CD1c-positive myeloid dendritic cell (primary cell): ENCODE results near the gene TCP11.

Source experiments
- DNase-seq: peaks from one replicate; pipeline ENCODE4 v3.0.0-alpha.2; 2016; ENCODE audit errors: extremely low spot score

Gene TCP11

GRCh38 chr6:35173044-35173426 lies 31.9 kb upstream of the TCP11 start:
- DNase-seq: no peak

DNA sequence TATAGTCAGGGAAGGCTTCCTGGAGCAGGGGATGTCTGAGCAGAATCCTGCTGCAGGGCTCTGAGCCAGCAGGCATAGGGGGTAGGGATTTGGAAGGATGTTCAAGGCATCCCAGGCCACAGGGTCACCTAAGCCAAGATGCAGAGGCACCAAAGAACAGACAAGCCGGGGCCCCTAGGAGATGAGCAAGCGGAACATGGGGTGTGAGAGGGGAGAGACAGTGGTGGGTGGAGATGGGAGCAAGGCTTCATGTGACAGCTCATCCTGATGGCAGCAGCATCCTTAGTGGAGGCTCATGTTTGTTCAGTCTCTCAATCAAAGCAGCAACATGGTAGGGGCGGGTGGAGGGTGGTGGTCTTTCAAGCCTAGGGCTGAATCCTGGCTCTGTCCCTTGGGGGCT lies 29.8 kb upstream of the TCP11 start:
- DNase-seq: no peak

DNA sequence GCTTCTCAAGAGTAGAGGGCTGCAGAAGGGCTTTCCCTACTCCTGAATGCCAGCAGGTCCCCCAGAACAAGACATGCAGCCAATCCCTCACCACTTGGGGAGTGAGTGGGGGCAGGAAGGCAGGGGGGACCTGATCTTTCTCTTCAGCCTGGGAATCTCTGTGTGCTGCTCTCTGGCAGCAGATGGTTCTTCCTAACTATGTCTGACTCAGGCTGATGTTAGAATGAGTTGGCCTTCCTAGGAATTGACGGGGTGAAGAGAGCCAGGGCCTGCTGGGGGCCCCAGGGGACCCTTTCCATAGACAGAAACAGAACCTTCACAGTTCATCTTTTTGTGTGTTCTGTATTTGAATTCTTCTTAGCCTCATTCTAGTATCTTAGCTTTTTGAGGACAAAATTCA lies 29.0 kb upstream of the TCP11 start:
- no peak for DNase-seq

- no peak for DNase-seq
Observed at GRCh38 chr6:35168461-35168861, 27.3 kb upstream of the TCP11 start.

GRCh38 chr6:35167505-35167904 lies 26.4 kb upstream of the TCP11 start:
- no peak for DNase-seq

- DNase-seq: no peak
Observed at GRCh38 chr6:35166520-35166919, 25.4 kb upstream of the TCP11 start.

- DNase-seq: no peak
Observed at GRCh38 chr6:35166116-35166515, 25.0 kb upstream of the TCP11 start.

DNA sequence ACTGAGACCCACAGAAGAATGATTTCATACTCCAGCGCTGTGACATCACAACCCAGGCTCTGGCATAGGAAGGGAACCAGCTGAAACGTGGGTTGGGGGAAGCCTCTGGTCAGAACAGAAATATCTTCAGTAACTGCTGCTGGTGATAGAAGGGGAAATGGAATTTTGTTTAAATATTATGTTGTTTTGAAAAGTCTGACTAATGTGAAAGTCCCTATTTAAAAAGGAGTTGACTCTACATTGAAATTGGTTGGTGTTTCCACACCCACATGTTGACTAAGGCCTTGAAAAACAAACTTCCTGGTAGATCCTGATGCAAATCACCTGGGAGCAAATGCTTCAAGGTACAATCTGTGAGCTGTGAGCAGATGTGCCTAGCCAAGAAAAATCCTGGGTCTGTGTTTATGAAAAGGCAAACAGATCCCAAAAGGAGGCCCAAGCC lies 24.5 kb upstream of the TCP11 start:
- peak; percentile 4 for DNase-seq

DNA sequence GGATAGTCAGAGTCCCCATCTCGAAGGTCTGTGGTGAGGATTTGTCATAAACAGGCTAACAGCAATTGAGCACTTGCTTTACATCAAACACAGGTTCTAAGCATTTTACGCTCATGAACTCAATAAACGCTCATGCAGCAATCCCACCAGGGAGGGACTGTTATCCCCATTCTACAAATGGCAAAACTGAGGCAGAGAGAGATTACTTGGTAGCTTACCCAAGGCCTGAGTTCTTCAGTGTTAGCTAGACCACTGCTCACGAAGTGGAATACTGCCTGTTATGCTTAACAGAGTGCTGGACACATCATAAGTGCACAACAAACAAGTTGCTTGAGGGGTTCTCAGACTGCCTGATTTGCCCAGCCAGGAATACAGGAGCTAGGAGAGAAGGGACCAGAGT lies 23.7 kb upstream of the TCP11 start:
- DNase-seq: no peak

- DNase-seq: no peak
Observed at GRCh38 chr6:35164277-35164676, 23.1 kb upstream of the TCP11 start.

- no peak for DNase-seq
Observed at GRCh38 chr6:35163836-35164235, 22.7 kb upstream of the TCP11 start.

DNA sequence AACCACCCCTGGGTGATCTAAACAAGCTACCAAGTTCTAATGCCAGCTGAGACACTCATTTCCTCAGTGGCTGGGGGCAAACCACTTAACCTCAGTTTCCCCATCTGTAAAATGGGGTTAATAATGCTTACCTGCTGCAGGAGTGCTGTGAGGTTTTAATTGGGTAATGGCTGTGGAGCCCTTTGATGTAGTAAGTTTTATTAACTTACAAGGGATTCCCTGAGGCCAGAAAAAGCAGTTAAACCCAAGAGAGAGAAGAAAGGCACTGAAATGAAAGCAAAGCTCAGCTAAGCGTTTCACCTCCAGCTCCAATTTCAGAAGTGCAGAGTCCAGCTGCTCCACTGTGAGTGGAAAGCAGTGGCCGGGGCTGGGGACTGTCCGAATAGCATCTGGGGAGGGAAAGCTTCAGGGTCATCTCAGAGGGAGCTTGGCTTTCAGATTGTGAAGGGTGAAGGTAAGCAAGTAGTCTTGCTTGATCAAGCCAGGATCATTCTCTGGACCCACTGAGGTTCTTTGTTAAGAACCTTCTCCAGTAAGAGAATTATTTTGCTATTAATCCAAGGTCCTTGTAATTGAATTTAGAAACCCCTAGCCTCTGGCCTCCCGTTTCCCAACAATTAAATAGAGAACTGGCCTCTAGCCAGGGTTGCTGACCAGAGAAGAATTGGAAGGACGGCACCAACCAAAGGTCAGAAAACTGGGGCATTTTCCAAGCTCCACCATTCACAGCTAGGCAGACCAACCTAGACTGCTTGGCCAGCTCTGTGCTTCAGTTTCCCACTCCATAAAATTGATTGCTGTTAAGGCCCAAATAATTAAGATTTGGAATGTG lies 20.9 kb upstream of the TCP11 start:
- no peak for DNase-seq

- no peak for DNase-seq
Observed at GRCh38 chr6:35161266-35161665, 20.1 kb upstream of the TCP11 start.

DNA sequence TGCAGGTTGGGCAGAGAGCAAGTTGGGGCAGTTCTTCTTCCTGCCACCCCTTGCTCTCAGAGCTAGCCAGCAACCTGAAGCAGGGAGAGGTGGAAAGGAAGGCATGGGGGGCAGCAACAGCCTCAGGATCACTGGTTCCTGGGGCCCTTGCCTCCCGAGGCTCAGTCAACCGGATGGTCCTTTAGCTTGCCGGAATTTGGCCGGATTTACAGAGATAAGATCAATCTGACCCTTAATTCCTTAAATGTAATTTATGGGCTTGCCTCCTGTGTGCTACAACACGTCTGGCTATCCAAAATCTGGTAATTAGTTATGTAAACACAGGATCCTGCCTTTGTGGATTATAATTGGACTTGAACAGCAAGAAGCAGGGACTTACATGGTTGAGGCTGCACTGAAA lies 19.5 kb upstream of the TCP11 start:
- no peak for DNase-seq

DNA sequence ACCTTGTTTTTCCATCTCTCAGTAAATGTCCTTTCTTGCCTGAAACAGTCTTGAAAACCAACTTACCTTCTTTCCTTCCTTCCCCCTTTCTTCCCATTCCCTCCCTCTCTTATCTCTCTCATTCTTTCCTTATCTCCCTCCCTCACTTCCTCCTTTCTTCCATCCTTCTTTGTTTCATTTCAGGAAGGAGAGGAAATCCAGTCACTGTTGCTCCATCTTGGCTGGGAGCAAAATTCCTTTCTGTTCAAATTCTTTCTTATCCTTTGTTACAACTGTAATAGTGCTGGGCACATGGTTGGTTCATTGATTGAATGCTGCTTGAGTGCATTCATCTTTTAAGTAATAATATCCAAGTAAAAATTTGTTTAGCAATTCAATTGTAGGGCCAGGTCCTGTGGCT lies 17.4 kb upstream of the TCP11 start:
- no peak for DNase-seq

DNA sequence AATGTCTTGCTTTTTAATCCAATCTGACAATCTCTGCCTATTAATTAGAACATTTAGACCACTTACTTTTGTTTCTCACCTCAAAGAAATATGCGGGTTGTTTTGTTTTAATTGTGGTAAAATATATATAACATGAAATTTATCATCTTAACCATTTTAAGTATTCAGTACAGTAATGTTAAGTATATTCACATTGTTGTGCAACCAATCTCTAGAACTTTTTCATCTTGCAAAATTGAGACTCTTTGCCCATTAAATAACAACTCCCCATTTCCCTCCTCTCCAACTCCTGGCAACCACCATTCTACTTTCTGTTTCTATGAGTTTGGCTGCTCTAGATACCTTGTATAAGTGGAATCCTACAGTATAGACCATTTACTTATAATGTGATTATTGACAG lies 13.8 kb upstream of the TCP11 start:
- no peak for DNase-seq

DNA sequence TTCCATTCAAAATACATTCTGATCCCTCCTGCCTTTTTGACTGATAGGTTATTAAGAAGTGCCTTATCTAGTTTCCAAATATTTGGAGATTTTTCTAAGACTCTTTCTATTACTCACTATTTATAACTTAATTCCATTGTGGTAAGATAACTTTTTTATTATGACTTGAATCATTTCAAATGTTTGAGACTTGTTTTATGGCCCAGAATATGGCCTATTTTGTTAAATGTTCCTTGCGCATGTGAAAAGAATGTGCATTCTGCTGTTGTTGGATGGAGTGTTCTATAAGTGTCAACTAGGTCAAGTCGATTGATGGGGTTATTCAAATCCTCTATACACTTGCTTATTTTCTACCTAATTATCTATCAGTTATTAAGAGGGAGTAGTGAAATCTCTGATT lies 13.1 kb upstream of the TCP11 start:
- DNase-seq: no peak

DNA sequence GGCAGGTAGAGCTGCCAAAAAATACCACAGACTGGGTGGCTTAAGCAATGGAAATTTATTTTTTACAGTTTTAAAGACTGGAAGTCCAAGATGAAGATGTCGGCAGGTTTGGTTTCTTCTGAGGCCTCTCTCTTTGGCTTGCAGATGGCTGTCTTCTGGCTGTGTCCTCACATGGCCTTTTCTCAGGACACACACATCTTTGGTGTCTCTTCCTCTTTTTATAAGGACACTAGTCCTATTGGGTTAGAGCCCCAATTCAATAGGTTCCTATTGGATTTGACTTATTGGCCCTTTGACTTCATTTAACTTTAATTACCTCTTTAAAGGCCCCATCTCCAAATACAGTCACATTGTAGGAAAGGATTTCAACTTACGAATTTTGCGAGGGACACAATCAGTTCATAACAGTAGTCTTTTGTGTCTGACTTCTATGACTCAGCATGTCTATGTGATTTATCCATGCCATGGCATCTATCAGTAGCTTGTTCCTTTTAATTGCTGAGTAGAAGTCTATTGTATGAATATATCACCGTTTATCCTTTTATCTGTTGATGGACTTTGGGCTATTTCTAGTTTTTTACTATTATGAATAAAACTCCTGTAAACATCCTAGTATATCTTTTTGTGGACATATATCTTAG lies 11.0 kb upstream of the TCP11 start:
- no peak for DNase-seq

DNA sequence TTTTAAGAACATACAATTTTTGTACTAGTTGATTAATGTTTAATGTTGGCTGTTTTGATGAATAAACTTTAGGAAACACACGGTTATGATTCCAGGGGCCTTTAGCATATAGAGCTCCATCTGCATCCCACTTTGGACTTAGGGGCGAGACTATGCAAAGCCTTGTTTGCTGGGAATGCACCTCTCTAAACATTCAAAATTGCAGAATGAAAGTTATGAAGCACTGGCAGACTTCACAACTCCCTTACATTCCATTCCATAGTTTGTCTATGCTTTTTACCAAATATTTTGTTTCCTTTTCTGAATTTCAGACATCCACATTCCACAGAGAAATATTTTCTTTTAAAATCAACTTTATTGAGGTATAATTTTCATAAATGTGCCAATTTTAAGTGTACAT lies 10.3 kb upstream of the TCP11 start:
- DNase-seq: no peak

GRCh38 chr6:35149891-35150566 lies 8.9 kb upstream of the TCP11 start:
- DNase-seq: no peak

DNA sequence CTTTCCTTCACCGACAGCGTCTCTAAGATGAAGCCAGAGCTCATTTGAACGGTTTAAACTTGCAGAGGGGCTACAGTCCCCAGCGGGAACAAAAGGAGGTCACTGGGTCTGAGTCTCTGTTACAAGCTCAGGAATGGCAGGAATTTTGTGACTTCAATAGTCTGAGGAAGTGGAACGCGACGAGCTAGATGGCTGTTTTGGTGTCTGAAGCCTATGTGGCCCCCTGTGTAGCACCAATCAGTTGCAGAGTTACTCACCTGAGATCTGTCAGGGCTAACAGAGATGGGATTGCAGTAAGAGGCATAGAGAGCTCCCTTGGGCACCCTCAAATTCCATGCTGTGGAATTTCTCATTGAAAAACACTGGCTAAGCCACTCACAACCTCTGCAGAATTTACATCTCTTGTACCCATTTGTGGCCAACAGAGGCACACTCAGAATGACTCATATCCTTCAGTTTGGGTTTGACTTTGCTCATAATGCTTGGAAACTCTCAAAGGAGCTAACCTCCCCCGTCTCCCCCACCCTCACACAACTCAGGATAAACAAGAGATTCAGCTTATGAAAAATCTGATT lies 7.1 kb upstream of the TCP11 start:
- no peak for DNase-seq

DNA sequence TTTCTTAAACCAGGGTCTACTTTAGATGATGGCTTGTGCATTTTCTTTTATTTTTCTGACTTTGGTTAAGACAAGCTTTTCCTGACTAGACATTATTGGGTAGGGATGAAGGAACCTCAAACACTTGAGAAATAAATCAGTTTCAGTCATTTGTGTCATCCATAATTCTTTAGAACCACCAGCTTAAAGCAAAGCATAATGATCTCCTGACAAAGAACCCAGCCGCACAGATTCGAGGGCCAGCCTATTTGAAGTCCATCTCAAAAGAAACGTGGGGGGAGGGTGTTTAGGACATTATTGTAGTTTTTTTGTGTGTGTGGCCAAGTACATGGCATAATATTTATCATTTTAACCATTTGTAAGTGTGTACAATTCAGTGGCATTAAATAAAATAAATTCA lies 6.3 kb upstream of the TCP11 start:
- no peak for DNase-seq

- no peak for DNase-seq
Observed at GRCh38 chr6:35147026-35147425, 5.9 kb upstream of the TCP11 start.
